C4-2B (cell line): ENCODE results near the gene LORICRIN.

Experiments
- CTCF ChIP-seq: fragments of 450-650 bp; conservative IDR thresholded peaks from 2 replicates; pipeline ENCODE4 v1.5.1; 2017; ENCODE audit warnings: mild to moderate bottlenecking
- ZFX ChIP-seq: fragments of 450-650 bp; IDR thresholded peaks from 2 replicates; pipeline ENCODE4 v1.6.1; 2017

GRCh38 chr1:153245466-153245865 is 14.0 kb upstream of the LORICRIN start:
- TF ChIP-seq CTCF (no peak), ZFX (no peak)
